ENCODE results near the gene RNF128. TPM values are rescaled to one million over a fixed set of nuclear protein-coding genes. Genes with fewer than 3 reads are reported as not detected.

Gene RNF128
- polyA plus RNA-seq: 14.7 to 24.0 TPM (median 20.1 TPM) in 3 replicates
- 48.7 TPM for polyA plus RNA-seq (2011; ENCODE audit: low read depth)
- polyA plus RNA-seq (2011; cell fraction: cytosol; rRNA removed): 7.1 and 11.4 TPM in 2 replicates
- polyA plus RNA-seq (2011; cell fraction: nucleus; rRNA removed): 30.8 and 36.7 TPM in 2 replicates
- polyA plus RNA-seq (2012; ENCODE audit: low replicate concordance): 17.3 and 24.5 TPM in 2 replicates
- polyA minus RNA-seq: 4.3 to 23.6 TPM (median 18.8 TPM) in 3 replicates
- polyA minus RNA-seq (2011; cell fraction: cytosol; rRNA and poly(A)+ RNA removed): 28.8 TPM
- 41.2 and 53.3 TPM in 2 replicates for polyA minus RNA-seq (2011; cell fraction: nucleus; rRNA and poly(A)+ RNA removed)

GRCh38 chrX:106726485-106727437 is at the start of gene RNF128:
Gene RNF128, plus strand, starts transcription at chrX:106726701. Its CDS starts 213 bp downstream, at chrX:106726914.
- H3K9me3 ChIP-seq (ENCODE audit: control insufficient read depth, low read depth, low read length): no peaks in the 10 kb centered on the region
- no peaks in the 10 kb centered on the region for H4K20me1 ChIP-seq (ENCODE audit: control insufficient read depth, extremely low read depth, insufficient read depth, low read length)
- peak within 1 kb of the TSS; percentile 81 for H3K4me2 ChIP-seq (ENCODE audit: control insufficient read depth, extremely low read depth, insufficient read depth, low read depth, low read length)
- no peak for DNase-seq (ENCODE audit: low read depth, low spot score)
- FAIRE-seq: no peak
- H3K4me1 ChIP-seq (ENCODE audit: control insufficient read depth, extremely low read depth, insufficient read depth, low read length): no peaks in the 10 kb centered on the region
- peak within 1 kb of the TSS; percentile 70 for H3K27ac ChIP-seq (ENCODE audit: control insufficient read depth, insufficient read depth, low read length)
- H3K9ac ChIP-seq (ENCODE audit: control insufficient read depth, extremely low read depth, insufficient read depth, low read length): peak within 1 kb of the TSS; percentile 81
- peak within 1 kb of the TSS; percentile 76 for H2AFZ ChIP-seq (ENCODE audit: control insufficient read depth, low read length)
- peaks cover 17% of the 10 kb centered on the region for H3K79me2 ChIP-seq (ENCODE audit: control insufficient read depth, insufficient read depth, low read length)
- peaks cover 3% of the 10 kb centered on the region for H3K27me3 ChIP-seq (ENCODE audit: control insufficient read depth, extremely low read depth, insufficient read depth, low read length)
- no peaks in the 10 kb centered on the region for H3K36me3 ChIP-seq (ENCODE audit: control insufficient read depth in 2 of 2, extremely low read depth in 1 of 2, insufficient read depth in 2 of 2, low read length in 2 of 2)
- H3K4me3 ChIP-seq (ENCODE audit: control insufficient read depth in 2 of 3, extremely low read depth in 1 of 3, insufficient read depth in 2 of 3, low read depth in 1 of 3, low read length in 3 of 3): peak within 1 kb of the TSS; percentile 62 to 76 (median 69)
- dilution Hi-C loops (cut with MboI; ENCODE audit: extremely low pct_ligation_motif_present, low sequenced_read_pairs): no loop called here
- H3K9me1 ChIP-seq (ENCODE audit: control insufficient read depth, extremely low read depth, insufficient read depth, low read length): no peaks in the 10 kb centered on the region
- TF ChIP-seq CTCF (optimal IDR thresholded peaks at IDR 0.05 in 1 of 3, IDR thresholded peaks at IDR 0.05 in 1 of 3, conservative IDR thresholded peaks at IDR 0.05 in 1 of 3; ENCODE audit: extremely low read depth in 1 of 3, insufficient read depth in 2 of 3, low read length in 3 of 3) (no peak), EZH2 (IDR thresholded peaks at IDR 0.05; ENCODE audit: low read length) (no peak)

GRCh38 chrX:106680716-106681115 is 45.8 kb upstream of the RNF128 start:
- H3K4me1 ChIP-seq (ENCODE audit: control insufficient read depth, extremely low read depth, insufficient read depth, low read length): peaks cover 2% of the 10 kb centered on the region
- dilution Hi-C loops (cut with MboI; ENCODE audit: extremely low pct_ligation_motif_present, low sequenced_read_pairs): no loop called here
- no peaks in the 10 kb centered on the region for H3K79me2 ChIP-seq (ENCODE audit: control insufficient read depth, insufficient read depth, low read length)
- TF ChIP-seq EZH2 (IDR thresholded peaks at IDR 0.05; ENCODE audit: low read length): no peak
- no peak for TF ChIP-seq CTCF (optimal IDR thresholded peaks at IDR 0.05 in 1 of 3, IDR thresholded peaks at IDR 0.05 in 1 of 3, conservative IDR thresholded peaks at IDR 0.05 in 1 of 3; ENCODE audit: extremely low read depth in 1 of 3, insufficient read depth in 2 of 3, low read length in 3 of 3)
- no peaks in the 10 kb centered on the region for H3K9me1 ChIP-seq (ENCODE audit: control insufficient read depth, extremely low read depth, insufficient read depth, low read length)
- no peak overlapping the region for H3K4me3 ChIP-seq (ENCODE audit: control insufficient read depth in 2 of 3, extremely low read depth in 1 of 3, insufficient read depth in 2 of 3, low read depth in 1 of 3, low read length in 3 of 3)
- H3K27ac ChIP-seq (ENCODE audit: control insufficient read depth, insufficient read depth, low read length): no peak overlapping the region
- peaks cover 2% of the 10 kb centered on the region for H3K9me3 ChIP-seq (ENCODE audit: control insufficient read depth, low read depth, low read length)
- FAIRE-seq (no peak), DNase-seq (ENCODE audit: low read depth, low spot score) (no peak)
- H3K36me3 ChIP-seq (ENCODE audit: control insufficient read depth in 2 of 2, extremely low read depth in 1 of 2, insufficient read depth in 2 of 2, low read length in 2 of 2): no peaks in the 10 kb centered on the region
- H3K9ac ChIP-seq (ENCODE audit: control insufficient read depth, extremely low read depth, insufficient read depth, low read length): no peak overlapping the region
- no peak overlapping the region for H3K4me2 ChIP-seq (ENCODE audit: control insufficient read depth, extremely low read depth, insufficient read depth, low read depth, low read length)
- no peak overlapping the region for H2AFZ ChIP-seq (ENCODE audit: control insufficient read depth, low read length)
- H3K27me3 ChIP-seq (ENCODE audit: control insufficient read depth, extremely low read depth, insufficient read depth, low read length): no peaks in the 10 kb centered on the region
- no peaks in the 10 kb centered on the region for H4K20me1 ChIP-seq (ENCODE audit: control insufficient read depth, extremely low read depth, insufficient read depth, low read length)

All from keratinocyte (primary cell).